K562 (cell line): ENCODE results near the gene SPAG4. TPM values are rescaled to one million over a fixed set of nuclear protein-coding genes. Genes with fewer than 3 reads are reported as not detected.

Experiments used
- ATAC-seq: fragments of 200-7000 bp; cut with Tn5 transposase; 3 replicates; pipeline ENCODE4 v1.9.1; 2020; ENCODE audit warnings: moderate library complexity
- BruUV-seq: library from RNA; stranded (reverse); fragments of 400-500 nt; replicated peaks from 2 replicates; lab custom pipeline; 2021; lab: Mats Ljungman, UMichigan
- CTCF ChIA-PET: fragments of 300-600 bp; formaldehyde crosslinking; extraction: SDS; loops from one replicate; lab custom pipeline; 2021; ENCODE audit warnings: low intra/inter-chr PET ratio; lab: Yijun Ruan, JAX
- POLR2A ChIA-PET: fragments of 300-600, 350-650 bp; sonication (Branson Sonifier 250); formaldehyde crosslinking; extraction: SDS; loops from one replicate; lab custom pipeline; 2021; ENCODE audit warnings: antibody characterized with exemption, inconsistent platforms; lab: Yijun Ruan, JAX
- DNase-seq, 4 experiments: peaks; one replicate each; pipeline versions ENCODE4 v3.0.0 to v3.0.0-alpha.2; 2011 to 2018; ENCODE audit warnings: low spot score in 3 of 4, mixed read lengths in 3 of 4; ENCODE audit errors: extremely low read depth in 1 of 4
- FAIRE-seq: peaks from 2 replicates; lab custom pipeline; 2011; peaks lifted over from hg19 to GRCh38; lab: Jason Lieb, UNC
- H2AFZ ChIP-seq: 2 replicates; pipeline ENCODE4 v1.6.0; 2011; ENCODE audit warnings: low read depth, low read length, control low read depth, inconsistent platforms
- H3K27ac ChIP-seq: fragments of 200-600 bp; 3 replicates; pipeline ENCODE4 v1.8.0; 2011; ENCODE audit warnings: low read depth, mild to moderate bottlenecking, control low read depth, inconsistent platforms, low read length, moderate library complexity, mixed read lengths; ENCODE audit errors: extremely low read depth
- H3K27me3 ChIP-seq, 2 experiments: fragments of 300-600 bp in 1 of 2; 2 replicates in 1 of 2; 3 replicates in 1 of 2; pipeline versions ENCODE4 v1.6.0 to v1.8.0; 2011; ENCODE audit warnings: inconsistent platforms in 2 of 2, low read length in 2 of 2, mild to moderate bottlenecking in 1 of 2, mixed read lengths in 1 of 2, moderate library complexity in 1 of 2; ENCODE audit not compliant: control insufficient read depth in 2 of 2, insufficient read depth in 2 of 2
- H3K36me3 ChIP-seq: fragments of 300-600 bp; 3 replicates; pipeline ENCODE4 v1.8.0; 2011; ENCODE audit warnings: mild to moderate bottlenecking, low read length, inconsistent platforms; ENCODE audit not compliant: control insufficient read depth, insufficient read depth
- H3K4me1 ChIP-seq, 2 experiments: fragments of 200-600 bp in 1 of 2; replicated peaks in 1 of 2; 2 replicates in 1 of 2; 3 replicates in 1 of 2; pipeline versions ENCODE4 v1.5.1 to v1.8.0; 2011; ENCODE audit warnings: inconsistent platforms in 2 of 2, low read length in 2 of 2, mild to moderate bottlenecking in 1 of 2, mixed read lengths in 1 of 2, moderate library complexity in 1 of 2; ENCODE audit not compliant: control insufficient read depth in 2 of 2, insufficient read depth in 2 of 2
- H3K4me2 ChIP-seq: 2 replicates; pipeline ENCODE4 v1.6.1; 2011; ENCODE audit warnings: low read length, control low read depth, inconsistent platforms, mixed read lengths; ENCODE audit not compliant: insufficient read depth
- H3K4me3 ChIP-seq: fragments of 200-600 bp; sonication (generic), shearing (Covaris generic); 2 replicates; pipeline ENCODE4 v1.5.1; 2016; ENCODE audit warnings: control low read depth, inconsistent platforms
- H3K79me2 ChIP-seq: fragments of 200-600 bp; 3 replicates; pipeline ENCODE4 v1.8.0; 2011; ENCODE audit warnings: low read length, inconsistent platforms; ENCODE audit not compliant: control insufficient read depth, insufficient read depth
- H3K9ac ChIP-seq, 2 experiments: 2 replicates each; pipeline versions ENCODE4 v1.6.0 to v1.6.1; 2011; ENCODE audit warnings: low read depth in 2 of 2, low read length in 2 of 2, control low read depth in 1 of 2, inconsistent platforms in 1 of 2, mild to moderate bottlenecking in 1 of 2, mixed read lengths in 1 of 2; ENCODE audit not compliant: insufficient read depth in 1 of 2
- H3K9me1 ChIP-seq: one replicate; pipeline ENCODE4 v1.6.0; 2011; ENCODE audit warnings: inconsistent platforms, mild to moderate bottlenecking, low read length, moderate library complexity; ENCODE audit not compliant: control insufficient read depth, insufficient read depth
- H3K9me3 ChIP-seq: replicated peaks from 2 replicates; pipeline ENCODE4 v1.5.1; 2011; ENCODE audit warnings: low read depth, low read length, inconsistent platforms; ENCODE audit not compliant: control insufficient read depth, insufficient read depth
- H4K20me1 ChIP-seq: replicated peaks from 2 replicates; pipeline ENCODE4 v1.6.1; 2011; ENCODE audit warnings: low read length, inconsistent platforms, mixed read lengths; ENCODE audit not compliant: control insufficient read depth, insufficient read depth
- POLR2A ChIP-seq: fragments of 450-650 bp; conservative IDR thresholded peaks from 2 replicates; pipeline ENCODE4 v1.6.1; 2016
- POLR2B ChIP-seq: fragments of 450-650 bp; IDR thresholded peaks from 2 replicates; pipeline ENCODE4 v1.6.1; 2018; ENCODE audit warnings: low read depth; ENCODE audit not compliant: partially characterized antibody
- PRMT5 ChIP-seq: sonication (generic); formaldehyde crosslinking; IDR thresholded peaks from 2 replicates; pipeline ENCODE4 v1.5.0; 2020; ENCODE audit warnings: missing genetic modification reagents
- RBM22 ChIP-seq: fragments of 200-400 bp; formaldehyde crosslinking; IDR thresholded peaks from 2 replicates; pipeline ENCODE4 v1.6.1; 2018; ENCODE audit warnings: low read length, low read depth; ENCODE audit not compliant: poor library complexity, severe bottlenecking
- TEAD4 ChIP-seq, 2 experiments: sonication (generic) in 1 of 2; formaldehyde crosslinking in 1 of 2; IDR thresholded peaks; 2 replicates each; pipeline versions ENCODE4 v1.6.1 to v1.8.0; 2012 to 2022; ENCODE audit warnings: borderline replicate concordance in 1 of 2, inconsistent platforms in 1 of 2, low read length in 1 of 2, mild to moderate bottlenecking in 1 of 2, missing genetic modification reagents in 1 of 2
- ZBTB34 ChIP-seq: fragments of 250-450 bp; sonication (Bioruptor Pico); IDR thresholded peaks from 2 replicates; pipeline ENCODE4 v1.8.0; 2021; ENCODE audit warnings: mild to moderate bottlenecking, moderate library complexity
- ZBTB43 ChIP-seq: sonication (generic); formaldehyde crosslinking; IDR thresholded peaks from 2 replicates; pipeline ENCODE4 v1.8.0; 2023; ENCODE audit warnings: mild to moderate bottlenecking, missing genetic modification reagents
- ZNF511 ChIP-seq: sonication (generic); formaldehyde crosslinking; IDR thresholded peaks from 2 replicates; pipeline ENCODE4 v1.8.0; 2022; ENCODE audit warnings: mild to moderate bottlenecking, missing genetic modification reagents
- ZNF79 ChIP-seq: fragments of 250-450 bp; sonication (Bioruptor Pico); IDR thresholded peaks from 2 replicates; pipeline ENCODE4 v1.4.0; 2020; ENCODE audit warnings: low read depth, mild to moderate bottlenecking, moderate library complexity
- ZSCAN29 ChIP-seq: fragments of 450-650 bp; IDR thresholded peaks from 2 replicates; pipeline ENCODE4 v1.6.1; 2017
- ZSCAN32 ChIP-seq: fragments of 450-650 bp; formaldehyde crosslinking; IDR thresholded peaks from 2 replicates; pipeline ENCODE4 v1.4.0; 2020; ENCODE audit warnings: mild to moderate bottlenecking, moderate library complexity
- WGBS: fragments of 100-300 bp; shearing (Covaris generic); methylation state at CpG from one replicate; pipeline ENCODE4 v1.1.6; 2016; ENCODE audit warnings: low coverage, mixed read lengths; ENCODE audit not compliant: insufficient coverage; ENCODE audit errors: missing lambda C conversion rate; 5-methylcytosine and 5-hydroxymethylcytosine counted together
- in situ Hi-C: fragments of 300-500 bp; cut with MboI; formaldehyde crosslinking; loops from 4 replicates; pipeline ENCODE4 v1.15.0; 2018; ENCODE audit warnings: inconsistent platforms, mixed read lengths
- intact Hi-C: fragments of 100-400 bp; cut with micrococcal nuclease; formaldehyde crosslinking; loops from 2 replicates; pipeline ENCODE4 v1.14.2; 2022
- polyA plus RNA-seq, 8 experiments: library from polyadenylated mRNA; depleted of rRNA in 4 of 8; stranded (reverse) in 5 of 8; unstranded in 3 of 8; fragments of >200 nt; fragmentation: Nextera tagmentation in 2 of 8; fragmentation: Illumina TruSeq in 1 of 8; extraction: Ambion mirVana in 2 of 8; extraction: Trizol in 1 of 8; gene quantifications; 2 replicates each; pipeline versions ENCODE4 v1.2.1 to v1.2.3, GENCODE V29; 2011 to 2014; ENCODE audit warnings: inconsistent platforms in 1 of 8, missing spikeins in 1 of 8
- total RNA-seq, 7 experiments: library from RNA; depleted of rRNA in 6 of 7; stranded (reverse); fragments of >200 nt in 6 of 7; fragmentation: Illumina TruSeq in 2 of 7; extraction: Trizol in 2 of 7; gene quantifications; 2 replicates each; pipeline versions ENCODE4 v1.2.1 to v1.2.3, GENCODE V29; 2011 to 2021; ENCODE audit warnings: low replicate concordance in 1 of 7

The SPAG4 gene
- total and polyA plus RNA-seq, 9 of the 15 experiments (the other 6 are each of a cell fraction or from before 2014, with no cell fraction given) = 1.6 to 11.4 (median 4.6) TPM

- TF ChIP-seq TEAD4 (IDR thresholded peaks at IDR 0.05; ENCODE audit: low read length) = no peak
- no peak for TF ChIP-seq TEAD4 (CRISPR knock-in tag; IDR thresholded peaks at IDR 0.05; ENCODE audit: borderline replicate concordance)
- no peak for TF ChIP-seq RBM22
- TF ChIP-seq ZSCAN29 = no peak
- TF ChIP-seq ZBTB34 (CRISPR knock-in tag) = no peak
- TF ChIP-seq ZBTB43 (CRISPR knock-in tag) = no peak
- TF ChIP-seq PRMT5 (CRISPR knock-in tag) = no peak
- TF ChIP-seq ZNF79 = no peak
- TF ChIP-seq ZSCAN32 (CRISPR knock-in tag) = no peak
Observed at GRCh38 chr20:35653893-35654292, 38.3 kb downstream of the SPAG4 start (continued).

- WGBS = 99% methylated on average over 9 of the region's 9 CpGs
- no peak overlapping the region for H3K4me2 ChIP-seq
- FAIRE-seq (no peak), DNase-seq (no peak), ATAC-seq (no peak)
- ChIA-PET CTCF (no interaction called here), POLR2A (interaction anchor here (0.7 to 3.8 kb wide), 4 partner anchors 10 to 188 kb away, joined by 3 to 26 read pairs (median 4); partner anchors contain the start of genes CPNE1 and RBM12)
- intact Hi-C loops = no loop called here
- H3K9ac ChIP-seq = no peak overlapping the region; a peak in 1 of 4 replicates
- H4K20me1 ChIP-seq = peaks cover 22% of the 10 kb centered on the region; the same call in 1 of the 2 replicates
- no peaks in the 10 kb centered on the region for H3K9me1 ChIP-seq
- H3K4me3 ChIP-seq = no peak overlapping the region
- in situ Hi-C loops = no loop called here
- H3K4me1 ChIP-seq = peaks cover 0 to 5% of the 10 kb centered on the region in 2 experiments; a peak in 1 of 5 replicates
- H2AFZ ChIP-seq = no peak overlapping the region
- peaks cover 99% of the 10 kb centered on the region for H3K79me2 ChIP-seq
- H3K9me3 ChIP-seq = no peaks in the 10 kb centered on the region
- BruUV-seq = no TSS peak
- H3K27me3 ChIP-seq = no peaks in the 10 kb centered on the region
- H3K36me3 ChIP-seq = peaks cover 66% of the 10 kb centered on the region
- H3K27ac ChIP-seq = no peak overlapping the region
- TF ChIP-seq POLR2B = peak; percentile 16
- TF ChIP-seq POLR2A = 0 out of 2 replicates have a peak, but pooled peaks have one; percentile 19
- no peak for TF ChIP-seq ZNF511
Observed at GRCh38 chr20:35654415-35654814, 38.8 kb downstream of the SPAG4 start.
